ENCODE data around the gene CAMK1D. TPM values are rescaled to one million over a fixed set of nuclear protein-coding genes. Genes with fewer than 3 reads are reported as not detected.
"Not testable (repeated sequence)": the region's sequence is repeated elsewhere in the genome, so short reads cannot be mapped to it uniquely, and the experiment has no call there.

CAMK1D gene
- total RNA-seq, 3 donors from 2014 or later: 4.4 to 17.3 (median 5.2) TPM

- Histone ChIP-seq H3K27me3 (no peaks in the 10 kb centered on the region), H3K27ac (peak overlapping the region; percentile 64 to 69), H3K4me1 (peaks cover 7% of the 10 kb centered on the region in 2 donors), H3K9me3 (no peaks in the 10 kb centered on the region), H3K36me3 (no peaks in the 10 kb centered on the region), H3K4me3 (peak overlapping the region in 2 of 3 donors; percentile 16 to 36)
- peak in 1 of 2 donors; percentile 44 for DNase-seq (ENCODE audit: low spot score in 2 of 2)
- TF ChIP-seq POLR2AphosphoS5 (IDR thresholded peaks at IDR 0.05) (no peak), CTCF (IDR thresholded peaks at IDR 0.05) (no peak), POLR2A (IDR thresholded peaks at IDR 0.05) (no peak)
- intact Hi-C loops (cut with DNase I; ENCODE audit: low total_unique reads): no loop called here
These were observed 500.2 kb downstream of the CAMK1D start for GRCh38 chr10:12849319-12850181.

- Histone ChIP-seq H3K4me1 (peaks cover 0 to 7% of the 10 kb centered on the region in 2 donors), H3K4me3 (no peak overlapping the region), H3K9me3 (peaks cover 0 to 3% of the 10 kb centered on the region in 2 donors), H3K36me3 (no peaks in the 10 kb centered on the region), H3K27ac (no peak overlapping the region), H3K27me3 (no peaks in the 10 kb centered on the region)
- TF ChIP-seq POLR2A (IDR thresholded peaks at IDR 0.05) (no peak), POLR2AphosphoS5 (IDR thresholded peaks at IDR 0.05) (no peak), CTCF (IDR thresholded peaks at IDR 0.05) (no peak)
- intact Hi-C loops (cut with DNase I; ENCODE audit: low total_unique reads): no loop called here
- DNase-seq (ENCODE audit: low spot score in 2 of 2): no peak
These were observed 503.3 kb downstream of the CAMK1D start for GRCh38 chr10:12852687-12853086.

GRCh38 chr10:12854988-12855387, 505.6 kb downstream of the CAMK1D start:
- no peaks in the 10 kb centered on the region for H3K27me3 ChIP-seq
- intact Hi-C loops (cut with DNase I; ENCODE audit: low total_unique reads): no loop called here
- no peak for DNase-seq (ENCODE audit: low spot score in 2 of 2)

GRCh38 chr10:12862459-12862858, 513.1 kb downstream of the CAMK1D start:
- no peak overlapping the region for H3K27ac ChIP-seq
- no peaks in the 10 kb centered on the region for H3K27me3 ChIP-seq
- TF ChIP-seq POLR2A (IDR thresholded peaks at IDR 0.05): no peak
- TF ChIP-seq POLR2AphosphoS5 (IDR thresholded peaks at IDR 0.05): no peak
- TF ChIP-seq CTCF (IDR thresholded peaks at IDR 0.05): no peak
- no peak overlapping the region for H3K4me3 ChIP-seq
- no peaks in the 10 kb centered on the region for H3K4me1 ChIP-seq
- H3K36me3 ChIP-seq: no peaks in the 10 kb centered on the region
- DNase-seq (ENCODE audit: low spot score in 2 of 2): no peak
- intact Hi-C loops (cut with DNase I; ENCODE audit: low total_unique reads): no loop called here
- peaks cover 3 to 10% of the 10 kb centered on the region in 2 donors for H3K9me3 ChIP-seq

More at GRCh38 chr10:12854988-12855387, 505.6 kb downstream of the CAMK1D start:
- H3K9me3 ChIP-seq: peaks cover 0 to 4% of the 10 kb centered on the region in 2 donors
- H3K36me3 ChIP-seq: no peaks in the 10 kb centered on the region
- no peak overlapping the region for H3K27ac ChIP-seq
- no peak overlapping the region for H3K4me3 ChIP-seq
- no peaks in the 10 kb centered on the region for H3K4me1 ChIP-seq
- TF ChIP-seq POLR2A (IDR thresholded peaks at IDR 0.05): no peak
- no peak for TF ChIP-seq POLR2AphosphoS5 (IDR thresholded peaks at IDR 0.05)
- no peak for TF ChIP-seq CTCF (IDR thresholded peaks at IDR 0.05)

- H3K27me3 ChIP-seq; H3K9me3 ChIP-seq; intact Hi-C loops (cut with DNase I; ENCODE audit: low total_unique reads); H3K4me1 ChIP-seq; H3K36me3 ChIP-seq; H3K4me3 ChIP-seq; H3K27ac ChIP-seq; DNase-seq (ENCODE audit: low spot score in 2 of 2): not testable (repeated sequence)
These were observed 516.2 kb downstream of the CAMK1D start for GRCh38 chr10:12865515-12865914.

Data from breast epithelium (tissue), 4 donors.